T-helper 1 cell treated with Interleukin-12 subunit alpha and Interleukin-12 subunit beta and Interleukin-4 antibody, amounts not matched to agents 30 ng/mL and 1 ng/mL, for 36 hours (primary cell): ENCODE data around the gene CRYAB. TPM values are rescaled to one million over a fixed set of nuclear protein-coding genes. Genes with fewer than 3 reads are reported as not detected.

Experiments used
- intact Hi-C: fragments of 100-400 bp; cut with micrococcal nuclease; formaldehyde crosslinking; loops from one replicate; pipeline ENCODE4 v1.15.1; 2024
- total RNA-seq: library from RNA; stranded (reverse); gene quantifications from 2 replicates; pipeline ENCODE4 v1.2.3, GENCODE V29; 2022

CRYAB gene
- 0.76 TPM in 1 of 2 replicates, not detected in the other for total RNA-seq

GRCh38 chr11:111911563-111912401 is at the start of gene CRYAB:
TSS of gene CRYAB (minus strand) at chr11:111911770. CDS start at chr11:111911724, 46 bp downstream.
- intact Hi-C loops, result no loop called here

- intact Hi-C loops, result no loop called here
These were observed 49.3 kb upstream of the CRYAB start for GRCh38 chr11:111960916-111961315.

- intact Hi-C loops, result no loop called here
These were observed 46.3 kb upstream of the CRYAB start for GRCh38 chr11:111957663-111958444.

- intact Hi-C loops, result no loop called here
These were observed 42.6 kb upstream of the CRYAB start for GRCh38 chr11:111954154-111954553.

GRCh38 chr11:111951565-111951964 is 40.0 kb upstream of the CRYAB start:
- intact Hi-C loops, result no loop called here

GRCh38 chr11:111949519-111950426 is 38.2 kb upstream of the CRYAB start:
- intact Hi-C loops, result no loop called here

- intact Hi-C loops, result no loop called here
These were observed 35.6 kb upstream of the CRYAB start for GRCh38 chr11:111947143-111947542.

GRCh38 chr11:111946499-111946898 is 34.9 kb upstream of the CRYAB start:
- intact Hi-C loops, result no loop called here

- intact Hi-C loops, result no loop called here
These were observed 33.6 kb upstream of the CRYAB start for GRCh38 chr11:111945198-111945597.

GRCh38 chr11:111944651-111945051 is 33.1 kb upstream of the CRYAB start:
- intact Hi-C loops, result no loop called here

- intact Hi-C loops, result no loop called here
These were observed 32.6 kb upstream of the CRYAB start for GRCh38 chr11:111944139-111944538.

- intact Hi-C loops, result no loop called here
These were observed 31.3 kb upstream of the CRYAB start for GRCh38 chr11:111942829-111943228.

- intact Hi-C loops, result no loop called here
These were observed 30.4 kb upstream of the CRYAB start for GRCh38 chr11:111941963-111942362.

GRCh38 chr11:111939836-111940604 is 28.4 kb upstream of the CRYAB start:
- intact Hi-C loops, result loop anchor here (5.0 kb wide), 1 partner anchor 1372 kb away; the partner anchor contains the start of gene TTC12

- intact Hi-C loops, result loop anchor here (1.0 to 5.0 kb wide), 2 partner anchors 87 to 1374 kb away; partner anchors contain the start of genes DLAT and TTC12
These were observed 27.2 kb upstream of the CRYAB start for GRCh38 chr11:111938687-111939160.

GRCh38 chr11:111937844-111938243 is 26.3 kb upstream of the CRYAB start:
- intact Hi-C loops, result loop anchor here (1.0 to 5.0 kb wide), 2 partner anchors 87 to 1374 kb away; partner anchors contain the start of genes DLAT and TTC12

- intact Hi-C loops, result loop anchor here (5.0 kb wide), 1 partner anchor 1375 kb away; the partner anchor contains the start of gene TTC12
These were observed 25.8 kb upstream of the CRYAB start for GRCh38 chr11:111937461-111937769.

GRCh38 chr11:111936040-111936540 is 24.5 kb upstream of the CRYAB start:
- intact Hi-C loops, result loop anchor here (1.0 to 5.0 kb wide), 2 partner anchors 9 to 1376 kb away; partner anchors contain the start of gene TTC12

GRCh38 chr11:111935317-111936039 is 23.9 kb upstream of the CRYAB start:
- intact Hi-C loops, result loop anchor here (1.0 to 5.0 kb wide), 2 partner anchors 8 to 1377 kb away; partner anchors contain the start of gene TTC12
